Measurements from ENCODE around the gene S100A7A. TPM values are rescaled to one million over a fixed set of nuclear protein-coding genes. Genes with fewer than 3 reads are reported as not detected.

The S100A7A gene
- total RNA-seq, 1 donor from 2014 or later: not detected

GRCh38 chr1:153397924-153398651 is 18.2 kb upstream of the S100A7A start:
- peak; percentile 72 for DNase-seq (ENCODE audit: extremely low spot score, unreplicated experiment)
- no peak overlapping the region for H3K4me3 Mint-ChIP-seq (ENCODE audit: unreplicated experiment)
- H3K36me3 Mint-ChIP-seq (ENCODE audit: unreplicated experiment): no peaks in the 10 kb centered on the region
- peaks cover 7% of the 10 kb centered on the region for H3K27me3 Mint-ChIP-seq (ENCODE audit: unreplicated experiment)
- H3K4me1 Mint-ChIP-seq (ENCODE audit: unreplicated experiment): no peaks in the 10 kb centered on the region
- no peak for TF ChIP-seq CTCF (IDR thresholded peaks at IDR 0.05)
- H3K9me3 Mint-ChIP-seq (ENCODE audit: unreplicated experiment): no peaks in the 10 kb centered on the region
- H3K27ac Mint-ChIP-seq (ENCODE audit: unreplicated experiment): no peak overlapping the region

GRCh38 chr1:153399401-153400055 is 16.8 kb upstream of the S100A7A start:
- H3K27ac Mint-ChIP-seq (ENCODE audit: unreplicated experiment): no peak overlapping the region
- H3K27me3 Mint-ChIP-seq (ENCODE audit: unreplicated experiment): peaks cover 7% of the 10 kb centered on the region
- no peaks in the 10 kb centered on the region for H3K4me1 Mint-ChIP-seq (ENCODE audit: unreplicated experiment)
- no peaks in the 10 kb centered on the region for H3K9me3 Mint-ChIP-seq (ENCODE audit: unreplicated experiment)
- peak; percentile 69 for DNase-seq (ENCODE audit: extremely low spot score, unreplicated experiment)
- no peaks in the 10 kb centered on the region for H3K36me3 Mint-ChIP-seq (ENCODE audit: unreplicated experiment)
- no peak overlapping the region for H3K4me3 Mint-ChIP-seq (ENCODE audit: unreplicated experiment)
- no peak for TF ChIP-seq CTCF (IDR thresholded peaks at IDR 0.05)

GRCh38 chr1:153400244-153400643 is 16.1 kb upstream of the S100A7A start:
- no peak overlapping the region for H3K4me3 Mint-ChIP-seq (ENCODE audit: unreplicated experiment)
- H3K27ac Mint-ChIP-seq (ENCODE audit: unreplicated experiment): no peak overlapping the region
- peaks cover 7% of the 10 kb centered on the region for H3K27me3 Mint-ChIP-seq (ENCODE audit: unreplicated experiment)
- no peaks in the 10 kb centered on the region for H3K36me3 Mint-ChIP-seq (ENCODE audit: unreplicated experiment)
- DNase-seq (ENCODE audit: extremely low spot score, unreplicated experiment): no peak
- no peaks in the 10 kb centered on the region for H3K9me3 Mint-ChIP-seq (ENCODE audit: unreplicated experiment)
- no peaks in the 10 kb centered on the region for H3K4me1 Mint-ChIP-seq (ENCODE audit: unreplicated experiment)
- no peak for TF ChIP-seq CTCF (IDR thresholded peaks at IDR 0.05)

- no peaks in the 10 kb centered on the region for H3K4me1 Mint-ChIP-seq (ENCODE audit: unreplicated experiment)
- no peak overlapping the region for H3K27ac Mint-ChIP-seq (ENCODE audit: unreplicated experiment)
- H3K4me3 Mint-ChIP-seq (ENCODE audit: unreplicated experiment): no peak overlapping the region
- no peaks in the 10 kb centered on the region for H3K36me3 Mint-ChIP-seq (ENCODE audit: unreplicated experiment)
- no peak for TF ChIP-seq CTCF (IDR thresholded peaks at IDR 0.05)
- H3K9me3 Mint-ChIP-seq (ENCODE audit: unreplicated experiment): no peaks in the 10 kb centered on the region
- peak; percentile 59 for DNase-seq (ENCODE audit: extremely low spot score, unreplicated experiment)
- H3K27me3 Mint-ChIP-seq (ENCODE audit: unreplicated experiment): peaks cover 7% of the 10 kb centered on the region
Measured at GRCh38 chr1:153401461-153401860, 14.9 kb upstream of the S100A7A start.

GRCh38 chr1:153402226-153402625 is 14.1 kb upstream of the S100A7A start:
- Mint-ChIP-seq H3K27me3 (ENCODE audit: unreplicated experiment) (peaks cover 7% of the 10 kb centered on the region), H3K4me1 (ENCODE audit: unreplicated experiment) (no peaks in the 10 kb centered on the region), H3K4me3 (ENCODE audit: unreplicated experiment) (no peak overlapping the region), H3K9me3 (ENCODE audit: unreplicated experiment) (no peaks in the 10 kb centered on the region), H3K27ac (ENCODE audit: unreplicated experiment) (no peak overlapping the region), H3K36me3 (ENCODE audit: unreplicated experiment) (no peaks in the 10 kb centered on the region)
- no peak for DNase-seq (ENCODE audit: extremely low spot score, unreplicated experiment)
- no peak for TF ChIP-seq CTCF (IDR thresholded peaks at IDR 0.05)

Measured in osteocyte (in vitro differentiated cells).